ENCODE data around the gene ABCB8. TPM values are rescaled to one million over a fixed set of nuclear protein-coding genes. Genes with fewer than 3 reads are reported as not detected.
A peak's percentile ranks its signal among the peaks of the same experiment; 100 is the strongest.

ABCB8 gene
- total RNA-seq, 2 experiments from 2014 or later: 48.1 to 48.3 TPM

GRCh38 chr7:150992051-150992640 lies 36.1 kb upstream of the ABCB8 start:
- POLR2A ChIA-PET: interaction anchor here (0.7 to 4.2 kb wide), 2 partner anchors 15 to 48 kb away, joined by 3 to 30 read pairs; no protein-coding TSS in a partner anchor
- Mint-ChIP-seq H3K36me3 (peaks cover 1% of the 10 kb centered on the region), H3K4me1 (peaks cover 17% of the 10 kb centered on the region), H3K27ac (no peak overlapping the region), H3K4me3 (no peak overlapping the region), H3K9me3 (peaks cover 13% of the 10 kb centered on the region), H3K27me3 (peaks cover 15% of the 10 kb centered on the region)
- ATAC-seq (ENCODE audit: low read depth) (no peak), DNase-seq (no peak)

DNA sequence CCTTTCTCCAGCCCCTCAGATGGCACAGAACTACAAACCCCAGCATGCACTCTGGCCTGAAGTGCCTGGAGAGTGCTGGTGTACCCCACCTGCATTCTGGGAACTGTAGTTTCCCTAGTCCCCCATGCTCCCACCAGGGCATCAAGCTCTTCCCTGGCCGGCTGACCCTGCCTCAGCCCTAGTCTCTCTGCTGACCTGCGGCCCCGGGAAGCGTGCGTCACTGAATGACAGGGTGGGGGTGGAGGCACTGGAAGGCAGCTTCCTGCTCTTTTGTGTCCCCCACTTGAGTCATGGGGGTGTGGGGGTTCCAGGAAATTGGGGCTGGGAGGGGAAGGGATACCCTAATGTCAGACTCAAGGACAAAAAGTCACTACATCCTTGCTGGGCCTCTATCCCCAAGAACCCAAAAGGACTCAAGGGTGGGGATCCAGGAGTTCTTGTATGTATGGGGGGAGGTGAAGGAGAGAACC lies 35.4 kb upstream of the ABCB8 start:
- Mint-ChIP-seq H3K4me3 (no peak overlapping the region), H3K27me3 (peaks cover 9% of the 10 kb centered on the region), H3K36me3 (peaks cover 1% of the 10 kb centered on the region), H3K27ac (peak overlapping the region; percentile 31), H3K4me1 (peaks cover 20% of the 10 kb centered on the region), H3K9me3 (peaks cover 13% of the 10 kb centered on the region)
- DNase-seq (no peak), ATAC-seq (ENCODE audit: low read depth) (peak; percentile 26)
- POLR2A ChIA-PET: interaction anchor here (4.2 kb wide), 1 partner anchor 14 kb away, joined by 30 read pairs; no protein-coding TSS in a partner anchor

GRCh38 chr7:150993511-150993910 lies 34.7 kb upstream of the ABCB8 start:
- Mint-ChIP-seq H3K27ac (no peak overlapping the region), H3K36me3 (peaks cover 1% of the 10 kb centered on the region), H3K4me3 (no peak overlapping the region), H3K4me1 (peaks cover 15% of the 10 kb centered on the region), H3K9me3 (peaks cover 13% of the 10 kb centered on the region), H3K27me3 (peaks cover 5% of the 10 kb centered on the region)
- DNase-seq (no peak), ATAC-seq (ENCODE audit: low read depth) (no peak)
- POLR2A ChIA-PET: interaction anchor here (0.7 to 4.2 kb wide), 3 partner anchors 13 to 28 kb away, joined by 3 to 30 read pairs (median 3); no protein-coding TSS in a partner anchor

- ATAC-seq (ENCODE audit: low read depth) (peak; percentile 88), DNase-seq (no peak)
- peak overlapping the region; percentile 60 for H3K27ac Mint-ChIP-seq
- H3K4me3 Mint-ChIP-seq: peak overlapping the region; percentile 57
- H3K4me1 Mint-ChIP-seq: peaks cover 13% of the 10 kb centered on the region
- H3K27me3 Mint-ChIP-seq: peaks cover 5% of the 10 kb centered on the region
- H3K9me3 Mint-ChIP-seq: peaks cover 13% of the 10 kb centered on the region
- peaks cover 1% of the 10 kb centered on the region for H3K36me3 Mint-ChIP-seq
- POLR2A ChIA-PET: interaction anchor here (0.7 to 4.2 kb wide), 8 partner anchors 12 to 233 kb away, joined by 3 to 30 read pairs (median 3); partner anchors contain the start of gene ABCF2
These were observed 34.0 kb upstream of the ABCB8 start for GRCh38 chr7:150994141-150994837.

DNA sequence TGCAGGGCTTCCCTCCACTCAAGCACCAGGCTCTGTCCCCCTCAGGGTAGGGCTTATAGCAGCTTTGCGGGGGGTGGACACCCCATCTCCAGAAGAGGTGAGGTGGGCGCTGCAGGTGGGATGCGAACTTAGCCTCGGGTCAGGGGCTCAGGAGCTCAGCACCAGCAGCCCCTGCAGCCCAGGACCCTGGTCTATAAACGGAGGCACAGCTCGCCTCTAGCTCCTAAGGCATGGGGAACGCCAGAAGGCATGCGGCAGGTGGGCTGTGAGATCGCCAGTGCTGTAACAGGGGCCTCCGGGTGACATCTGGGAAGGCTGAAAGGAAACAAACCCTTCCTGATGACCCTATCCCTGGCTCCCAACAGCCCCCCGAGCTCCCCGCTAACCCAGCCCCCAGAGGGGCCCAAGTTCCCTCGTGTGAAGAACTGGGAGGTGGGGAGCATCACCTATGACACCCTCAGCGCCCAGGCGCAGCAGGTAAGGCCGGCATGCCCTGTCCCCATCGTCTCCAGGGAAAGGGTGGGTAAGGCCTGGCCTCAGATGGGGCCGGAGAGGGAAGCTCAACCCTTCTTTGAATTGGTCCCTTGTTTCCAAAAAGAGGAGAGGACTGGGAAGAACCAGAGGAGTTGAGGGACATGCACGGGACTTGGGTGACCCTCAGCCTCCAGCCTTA lies 33.3 kb upstream of the ABCB8 start:
- Mint-ChIP-seq H3K27me3 (peaks cover 2% of the 10 kb centered on the region), H3K27ac (peak overlapping the region; percentile 58), H3K9me3 (peaks cover 9% of the 10 kb centered on the region), H3K4me1 (peaks cover 13% of the 10 kb centered on the region), H3K36me3 (peaks cover 1% of the 10 kb centered on the region), H3K4me3 (peak overlapping the region; percentile 57)
- POLR2A ChIA-PET: interaction anchor here (0.7 to 4.2 kb wide), 6 partner anchors 12 to 232 kb away, joined by 3 to 30 read pairs (median 3); partner anchors contain the start of gene ABCF2
- DNase-seq (no peak), ATAC-seq (ENCODE audit: low read depth) (no peak)

DNA sequence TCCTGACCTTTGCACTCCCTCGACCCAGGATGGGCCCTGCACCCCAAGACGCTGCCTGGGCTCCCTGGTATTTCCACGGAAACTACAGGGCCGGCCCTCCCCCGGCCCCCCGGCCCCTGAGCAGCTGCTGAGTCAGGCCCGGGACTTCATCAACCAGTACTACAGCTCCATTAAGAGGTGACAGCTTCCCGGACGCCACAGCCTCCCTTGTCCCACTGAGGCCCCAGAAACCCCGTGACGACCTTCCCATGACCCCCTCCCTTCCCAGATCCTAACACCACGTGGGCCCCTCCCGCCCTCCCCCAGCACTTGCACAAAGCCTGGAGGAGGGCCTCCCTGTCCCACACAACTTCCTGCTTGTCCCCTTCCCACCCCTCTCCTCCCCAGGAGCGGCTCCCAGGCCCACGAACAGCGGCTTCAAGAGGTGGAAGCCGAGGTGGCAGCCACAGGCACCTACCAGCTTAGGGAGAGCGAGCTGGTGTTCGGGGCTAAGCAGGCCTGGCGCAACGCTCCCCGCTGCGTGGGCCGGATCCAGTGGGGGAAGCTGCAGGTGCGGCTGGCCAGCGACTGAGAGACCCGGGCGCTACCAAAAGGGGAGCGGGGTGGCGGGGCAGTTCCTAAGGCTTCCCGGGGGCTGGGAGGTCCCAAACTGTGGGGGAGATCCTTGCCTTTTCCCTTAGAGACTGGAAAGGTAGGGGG lies 31.7 kb upstream of the ABCB8 start:
- H3K9me3 Mint-ChIP-seq: no peaks in the 10 kb centered on the region
- no peaks in the 10 kb centered on the region for H3K27me3 Mint-ChIP-seq
- peaks cover 15% of the 10 kb centered on the region for H3K4me1 Mint-ChIP-seq
- peaks cover 1% of the 10 kb centered on the region for H3K36me3 Mint-ChIP-seq
- DNase-seq: no peak
- H3K27ac Mint-ChIP-seq: no peak overlapping the region
- POLR2A ChIA-PET: interaction anchor here (0.6 to 1.1 kb wide), 2 partner anchors 17 to 25 kb away, joined by 3 to 4 read pairs; no protein-coding TSS in a partner anchor
- H3K4me3 Mint-ChIP-seq: peak overlapping the region; percentile 28
- no peak for ATAC-seq (ENCODE audit: low read depth)

DNA sequence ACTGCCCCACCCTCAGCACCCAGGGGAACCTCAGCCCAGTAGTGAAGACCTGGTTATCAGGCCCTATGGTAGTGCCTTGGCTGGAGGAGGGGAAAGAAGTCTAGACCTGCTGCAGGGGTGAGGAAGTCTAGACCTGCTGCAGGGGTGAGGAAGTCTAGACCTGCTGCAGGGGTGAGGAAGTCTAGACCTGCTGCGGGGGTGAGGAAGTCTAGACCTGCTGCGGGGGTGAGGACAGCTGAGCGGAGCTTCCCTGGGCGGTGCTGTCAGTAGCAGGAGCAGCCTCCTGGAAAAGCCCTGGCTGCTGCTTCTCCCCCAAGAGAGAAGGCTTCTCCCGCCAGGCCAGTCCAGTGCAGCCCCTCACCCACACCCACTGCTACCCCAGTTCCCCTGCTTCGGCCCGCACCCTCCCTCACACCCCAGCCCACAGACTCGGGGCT lies 31.2 kb upstream of the ABCB8 start:
- no peak overlapping the region for H3K4me3 Mint-ChIP-seq
- POLR2A ChIA-PET: interaction anchor here (0.6 to 1.1 kb wide), 3 partner anchors 17 to 26 kb away, joined by 3 to 4 read pairs (median 3); no protein-coding TSS in a partner anchor
- peaks cover 15% of the 10 kb centered on the region for H3K4me1 Mint-ChIP-seq
- ATAC-seq (ENCODE audit: low read depth) (no peak), DNase-seq (no peak)
- no peaks in the 10 kb centered on the region for H3K27me3 Mint-ChIP-seq
- H3K36me3 Mint-ChIP-seq: peaks cover 1% of the 10 kb centered on the region
- no peak overlapping the region for H3K27ac Mint-ChIP-seq
- no peaks in the 10 kb centered on the region for H3K9me3 Mint-ChIP-seq

- H3K36me3 Mint-ChIP-seq: no peaks in the 10 kb centered on the region
- DNase-seq (no peak), ATAC-seq (ENCODE audit: low read depth) (no peak)
- no peak overlapping the region for H3K4me3 Mint-ChIP-seq
- H3K27me3 Mint-ChIP-seq: no peaks in the 10 kb centered on the region
- POLR2A ChIA-PET: interaction anchor here (0.8 to 1.1 kb wide), 2 partner anchors 16 to 19 kb away, joined by 3 read pairs; no protein-coding TSS in a partner anchor
- H3K4me1 Mint-ChIP-seq: peaks cover 14% of the 10 kb centered on the region
- no peak overlapping the region for H3K27ac Mint-ChIP-seq
- H3K9me3 Mint-ChIP-seq: no peaks in the 10 kb centered on the region
These were observed 30.4 kb upstream of the ABCB8 start for GRCh38 chr7:150997817-150998216.

- no peaks in the 10 kb centered on the region for H3K9me3 Mint-ChIP-seq
- no peak overlapping the region for H3K4me3 Mint-ChIP-seq
- H3K36me3 Mint-ChIP-seq: no peaks in the 10 kb centered on the region
- H3K4me1 Mint-ChIP-seq: peaks cover 14% of the 10 kb centered on the region
- ATAC-seq (ENCODE audit: low read depth) (no peak), DNase-seq (no peak)
- H3K27me3 Mint-ChIP-seq: no peaks in the 10 kb centered on the region
- H3K27ac Mint-ChIP-seq: no peak overlapping the region
- POLR2A ChIA-PET: no interaction called here
These were observed 29.9 kb upstream of the ABCB8 start for GRCh38 chr7:150998341-150998740.

GRCh38 chr7:150999001-150999400 lies 29.2 kb upstream of the ABCB8 start:
- ATAC-seq (ENCODE audit: low read depth) (no peak), DNase-seq (no peak)
- POLR2A ChIA-PET: no interaction called here
- Mint-ChIP-seq H3K4me1 (peaks cover 11% of the 10 kb centered on the region), H3K9me3 (no peaks in the 10 kb centered on the region), H3K27me3 (no peaks in the 10 kb centered on the region), H3K27ac (no peak overlapping the region), H3K36me3 (no peaks in the 10 kb centered on the region), H3K4me3 (no peak overlapping the region)

DNA sequence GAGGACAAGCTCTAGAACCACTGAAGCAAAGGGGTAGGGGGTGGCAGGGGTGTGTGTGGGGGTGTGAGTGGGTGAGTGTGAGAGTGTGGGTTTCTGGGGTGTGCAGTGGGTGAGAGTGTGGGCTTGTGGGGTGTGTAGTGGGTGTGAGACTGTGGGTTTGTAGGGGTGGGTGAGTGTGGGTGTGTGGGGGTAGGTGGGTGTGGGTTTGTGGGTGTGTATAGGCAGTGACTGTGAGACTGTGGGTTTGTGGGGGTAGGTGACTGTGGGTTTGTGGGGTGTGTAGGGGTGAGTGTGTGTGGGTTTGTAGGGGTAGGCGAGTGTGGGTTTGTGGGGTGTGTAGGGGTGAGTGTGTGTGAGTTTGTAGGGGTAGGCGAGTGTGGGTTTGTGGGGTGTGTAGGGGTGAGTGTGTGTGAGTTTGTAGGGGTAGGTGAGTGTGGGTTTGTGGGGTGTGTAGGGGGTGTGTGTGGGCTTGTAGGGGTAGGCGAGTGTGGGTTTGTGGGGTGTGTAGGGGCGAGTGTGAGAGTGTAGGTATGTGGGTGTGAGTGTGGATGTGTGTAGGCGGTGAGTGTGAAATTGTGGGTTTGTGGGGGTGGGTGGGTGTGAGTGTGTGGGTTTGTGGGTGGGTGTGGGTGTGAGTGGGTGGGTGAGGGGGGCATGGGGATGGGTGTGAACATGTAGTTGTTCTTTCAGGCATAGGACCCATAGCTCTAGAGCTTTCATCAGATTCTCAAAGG lies 28.6 kb upstream of the ABCB8 start:
- H3K4me1 Mint-ChIP-seq: peaks cover 8% of the 10 kb centered on the region
- H3K4me3 Mint-ChIP-seq: no peak overlapping the region
- H3K9me3 Mint-ChIP-seq: no peaks in the 10 kb centered on the region
- POLR2A ChIA-PET: no interaction called here
- ATAC-seq (ENCODE audit: low read depth) (no peak), DNase-seq (no peak)
- no peak overlapping the region for H3K27ac Mint-ChIP-seq
- H3K27me3 Mint-ChIP-seq: no peaks in the 10 kb centered on the region
- no peaks in the 10 kb centered on the region for H3K36me3 Mint-ChIP-seq

DNA sequence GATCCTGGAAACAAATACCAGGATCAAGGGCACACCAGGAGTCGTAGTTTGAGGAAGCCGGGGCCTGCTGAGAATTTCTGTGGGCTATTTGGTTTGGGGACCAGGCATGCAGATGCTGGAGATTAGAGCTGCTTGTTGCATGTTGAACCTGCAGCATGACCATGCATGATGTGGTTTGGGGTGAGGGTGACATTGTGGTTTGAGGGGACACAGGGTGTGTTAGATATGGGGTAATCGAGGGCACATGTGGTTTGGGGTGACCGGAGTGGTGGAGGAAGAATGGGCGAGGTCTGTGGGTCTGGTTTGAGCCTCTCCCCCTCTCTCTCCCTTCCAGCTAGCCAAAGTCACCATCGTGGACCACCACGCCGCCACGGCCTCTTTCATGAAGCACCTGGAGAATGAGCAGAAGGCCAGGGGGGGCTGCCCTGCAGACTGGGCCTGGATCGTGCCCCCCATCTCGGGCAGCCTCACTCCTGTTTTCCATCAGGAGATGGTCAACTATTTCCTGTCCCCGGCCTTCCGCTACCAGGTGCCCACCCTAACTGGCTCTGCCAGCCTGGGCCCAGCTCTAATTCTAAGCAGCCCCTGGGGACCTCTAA lies 27.3 kb upstream of the ABCB8 start:
- Mint-ChIP-seq H3K27ac (no peak overlapping the region), H3K36me3 (no peaks in the 10 kb centered on the region), H3K4me3 (no peak overlapping the region), H3K27me3 (no peaks in the 10 kb centered on the region), H3K9me3 (no peaks in the 10 kb centered on the region), H3K4me1 (peaks cover 6% of the 10 kb centered on the region)
- DNase-seq (no peak), ATAC-seq (ENCODE audit: low read depth) (no peak)
- POLR2A ChIA-PET: no interaction called here
